Measurements from ENCODE around the gene PGM5. TPM values are rescaled to one million over a fixed set of nuclear protein-coding genes. Genes with fewer than 3 reads are reported as not detected.

The PGM5 gene
- total RNA-seq, 4 donors from 2014 or later = 13.3 to 44.0 (median 29.9) TPM

DNA sequence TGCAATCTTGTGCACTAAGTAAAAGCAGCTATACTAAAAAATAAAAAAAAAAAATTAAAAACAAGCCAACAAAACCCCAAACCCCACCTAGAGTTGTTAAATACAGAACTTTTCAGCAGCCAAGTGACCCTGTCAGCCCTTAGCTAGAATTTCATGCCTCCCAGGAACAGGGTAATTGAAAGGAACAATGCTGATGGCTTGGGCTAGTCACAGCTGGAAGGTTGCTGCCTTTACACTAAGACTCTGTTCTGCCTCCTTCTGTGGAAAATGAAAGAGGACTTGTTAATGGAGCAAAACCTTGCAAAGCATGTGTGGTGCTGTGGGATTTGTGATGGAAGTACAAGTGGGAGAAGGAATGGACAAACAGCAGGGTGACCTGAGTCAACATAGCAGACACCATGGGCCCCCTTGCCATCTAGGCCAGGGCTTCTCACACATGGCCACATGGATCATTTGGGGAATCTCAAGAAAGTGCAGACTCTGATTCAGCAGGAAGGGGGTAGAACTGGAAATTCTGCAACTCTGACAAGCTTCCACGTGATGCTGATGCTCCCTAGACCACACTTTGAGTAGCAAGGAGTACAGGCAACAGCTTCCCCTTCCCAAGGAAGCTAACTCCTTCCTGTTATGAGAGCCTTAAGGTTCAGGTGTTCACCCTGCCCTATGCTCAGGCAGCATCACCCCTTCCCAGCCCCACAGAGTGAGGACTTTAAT, 199.2 kb downstream of the PGM5 start:
- intact Hi-C loops (cut with DNase I; ENCODE audit: low total_unique reads) = no loop called here
- DNase-seq (no peak), ATAC-seq (no peak)
- in situ Hi-C loops (cut with MboI; ENCODE audit: low sequenced_read_pairs in 4 of 4) = loop anchor here in 1 of 4 donors (25.0 kb wide), 1 partner anchor 107 kb away; no protein-coding TSS in a partner anchor
- Histone ChIP-seq H3K9me3 (no peaks in the 10 kb centered on the region), H3K4me3 (no peak overlapping the region), H3K36me3 (no peaks in the 10 kb centered on the region), H3K4me1 (peaks cover 4 to 17% of the 10 kb centered on the region in 2 donors), H3K27ac (no peak overlapping the region), H3K27me3 (no peaks in the 10 kb centered on the region)
- TF ChIP-seq POLR2A (IDR thresholded peaks at IDR 0.05) = no peak
- TF ChIP-seq CTCF (IDR thresholded peaks at IDR 0.05 in 4 of 5, conservative IDR thresholded peaks at IDR 0.05 in 1 of 5) = no peak

DNA sequence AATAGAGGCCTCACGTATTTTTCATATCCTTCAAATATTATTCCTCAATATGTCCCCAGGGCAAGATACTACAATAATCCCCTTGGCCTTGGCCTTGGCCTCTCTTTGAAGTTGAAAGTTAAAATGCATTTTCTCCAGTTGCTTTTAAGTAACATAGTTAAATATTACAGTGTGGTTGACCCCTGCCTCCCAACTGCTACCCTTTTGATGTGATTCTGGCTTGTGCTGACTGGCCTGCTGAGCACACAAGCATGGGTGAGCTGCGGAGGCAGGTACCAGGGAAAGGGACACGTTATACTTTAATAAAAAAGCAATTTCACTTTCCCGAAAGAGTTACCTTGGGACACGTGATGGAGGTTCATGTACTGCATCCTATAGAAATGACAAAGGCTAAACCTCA, 202.1 kb downstream of the PGM5 start:
- DNase-seq (no peak), ATAC-seq (no peak)
- intact Hi-C loops (cut with DNase I; ENCODE audit: low total_unique reads) = no loop called here
- Histone ChIP-seq H3K4me1 (peaks cover 0 to 8% of the 10 kb centered on the region in 2 donors), H3K4me3 (no peak overlapping the region), H3K36me3 (no peaks in the 10 kb centered on the region), H3K9me3 (no peaks in the 10 kb centered on the region), H3K27me3 (no peaks in the 10 kb centered on the region), H3K27ac (no peak overlapping the region)
- in situ Hi-C loops (cut with MboI; ENCODE audit: low sequenced_read_pairs in 4 of 4) = loop anchor here in 1 of 4 donors (25.0 kb wide), 1 partner anchor 104 kb away; no protein-coding TSS in a partner anchor
- no peak for TF ChIP-seq POLR2A (IDR thresholded peaks at IDR 0.05)

GRCh38 chr9:68560071-68560844, 203.8 kb downstream of the PGM5 start:
- Histone ChIP-seq H3K4me3 (no peak overlapping the region), H3K27ac (no peak overlapping the region), H3K4me1 (peaks cover 0 to 8% of the 10 kb centered on the region in 2 donors), H3K36me3 (no peaks in the 10 kb centered on the region), H3K27me3 (no peaks in the 10 kb centered on the region), H3K9me3 (no peaks in the 10 kb centered on the region)
- DNase-seq (peak in 1 of 2 donors; percentile 57), ATAC-seq (peak; percentile 27 to 82)
- TF ChIP-seq CTCF (IDR thresholded peaks at IDR 0.05 in 4 of 5, conservative IDR thresholded peaks at IDR 0.05 in 1 of 5) (peak; percentile 21 to 69 (median 53)), POLR2A (IDR thresholded peaks at IDR 0.05) (no peak)
- intact Hi-C loops (cut with DNase I; ENCODE audit: low total_unique reads) (loop anchor here (5.0 kb wide), 1 partner anchor 58 kb away; no protein-coding TSS in a partner anchor), in situ Hi-C loops (cut with MboI; ENCODE audit: low sequenced_read_pairs in 4 of 4) (loop anchor here in 3 of 4 donors (10.0 to 25.0 kb wide), 2 partner anchors 55 to 102 kb away; no protein-coding TSS in a partner anchor)

GRCh38 chr9:68562461-68562860, 206.1 kb downstream of the PGM5 start:
- Histone ChIP-seq H3K27ac (no peak overlapping the region), H3K27me3 (no peaks in the 10 kb centered on the region), H3K36me3 (no peaks in the 10 kb centered on the region), H3K4me3 (no peak overlapping the region), H3K9me3 (no peaks in the 10 kb centered on the region), H3K4me1 (peaks cover 0 to 8% of the 10 kb centered on the region in 2 donors)
- in situ Hi-C loops (cut with MboI; ENCODE audit: low sequenced_read_pairs in 4 of 4) = loop anchor here in 3 of 4 donors (10.0 to 25.0 kb wide), 2 partner anchors 58 to 100 kb away; no protein-coding TSS in a partner anchor
- DNase-seq (no peak), ATAC-seq (no peak)
- intact Hi-C loops (cut with DNase I; ENCODE audit: low total_unique reads) = loop anchor here (5.0 kb wide), 1 partner anchor 60 kb away; no protein-coding TSS in a partner anchor
- no peak for TF ChIP-seq CTCF (IDR thresholded peaks at IDR 0.05 in 4 of 5, conservative IDR thresholded peaks at IDR 0.05 in 1 of 5)
- TF ChIP-seq POLR2A (IDR thresholded peaks at IDR 0.05) = no peak

DNA sequence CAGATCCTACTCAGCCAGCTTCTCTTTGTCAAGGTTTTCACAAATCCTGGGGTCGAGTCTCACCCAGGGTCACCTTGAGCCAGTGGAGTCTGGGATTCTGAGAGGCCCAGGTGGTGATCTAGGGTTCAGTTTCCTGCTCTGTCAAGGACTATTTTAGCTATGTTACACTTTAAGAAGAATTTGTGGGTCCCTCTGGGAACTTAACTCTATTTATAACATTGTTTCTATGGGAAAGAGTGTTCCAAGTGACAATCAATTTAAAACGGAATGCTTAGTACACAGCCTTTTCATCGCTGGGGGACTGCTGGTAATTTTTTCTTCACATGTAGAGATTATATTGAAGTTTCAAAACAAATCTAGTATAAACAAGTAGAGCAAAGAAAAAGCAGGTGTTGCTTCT, 211.2 kb downstream of the PGM5 start:
- Histone ChIP-seq H3K36me3 (no peaks in the 10 kb centered on the region), H3K4me3 (no peak overlapping the region), H3K9me3 (no peaks in the 10 kb centered on the region), H3K27me3 (no peaks in the 10 kb centered on the region), H3K4me1 (no peaks in the 10 kb centered on the region), H3K27ac (no peak overlapping the region)
- in situ Hi-C loops (cut with MboI; ENCODE audit: low sequenced_read_pairs in 4 of 4) = loop anchor here in 3 of 4 donors (10.0 to 25.0 kb wide), 2 partner anchors 63 to 95 kb away; no protein-coding TSS in a partner anchor
- intact Hi-C loops (cut with DNase I; ENCODE audit: low total_unique reads) = no loop called here
- DNase-seq (no peak), ATAC-seq (peak in 1 of 2 donors; percentile 27)
- no peak for TF ChIP-seq CTCF (IDR thresholded peaks at IDR 0.05 in 4 of 5, conservative IDR thresholded peaks at IDR 0.05 in 1 of 5)
- no peak for TF ChIP-seq POLR2A (IDR thresholded peaks at IDR 0.05)

All from gastrocnemius medialis (tissue), 4 donors.